ENCODE data around the gene ASIC4. TPM values are rescaled to one million over a fixed set of nuclear protein-coding genes. Genes with fewer than 3 reads are reported as not detected.

ASIC4 gene
- polyA plus RNA-seq, 2 of the 4 experiments (the other 2 are of a cell fraction): 0.04 TPM; not detected in 1

DNA sequence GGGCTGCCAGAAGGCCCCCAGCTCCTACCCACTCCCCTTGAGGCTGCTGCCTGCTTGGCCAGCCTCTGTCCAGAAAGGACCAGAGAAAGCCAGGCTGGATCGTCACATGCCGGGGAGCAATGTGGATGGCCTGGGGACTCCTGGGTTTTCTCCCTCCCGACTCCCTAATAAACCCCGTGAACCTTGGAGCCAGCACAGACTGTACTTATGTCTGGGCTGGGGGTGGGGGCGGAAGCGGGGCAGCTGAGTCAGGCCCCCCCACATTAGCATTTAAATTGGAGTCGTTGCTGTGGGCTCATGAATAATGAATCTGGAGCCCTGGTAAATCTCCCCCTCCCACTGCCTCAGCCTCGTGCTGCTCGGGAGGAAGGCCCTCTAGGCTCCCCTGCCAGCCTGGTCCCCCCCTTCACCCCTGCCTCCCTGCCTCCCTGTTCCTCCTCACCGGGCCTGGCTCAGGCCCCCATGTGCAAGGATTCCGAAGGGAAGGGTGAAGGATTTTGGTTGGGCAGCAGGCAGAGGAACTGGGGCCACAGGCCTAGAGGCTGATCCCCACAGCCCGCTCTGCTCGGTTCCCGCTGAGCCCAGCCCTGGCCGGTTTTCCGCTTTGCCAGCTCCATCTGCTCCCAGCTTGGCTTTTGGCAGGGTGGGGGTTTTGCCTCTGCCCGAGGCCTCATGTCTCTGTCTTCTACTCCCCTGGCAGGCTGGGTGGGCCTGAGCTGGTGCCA, 7.3 kb upstream of the ASIC4 start (continued):
- TF ChIP-seq, protein P1, sequence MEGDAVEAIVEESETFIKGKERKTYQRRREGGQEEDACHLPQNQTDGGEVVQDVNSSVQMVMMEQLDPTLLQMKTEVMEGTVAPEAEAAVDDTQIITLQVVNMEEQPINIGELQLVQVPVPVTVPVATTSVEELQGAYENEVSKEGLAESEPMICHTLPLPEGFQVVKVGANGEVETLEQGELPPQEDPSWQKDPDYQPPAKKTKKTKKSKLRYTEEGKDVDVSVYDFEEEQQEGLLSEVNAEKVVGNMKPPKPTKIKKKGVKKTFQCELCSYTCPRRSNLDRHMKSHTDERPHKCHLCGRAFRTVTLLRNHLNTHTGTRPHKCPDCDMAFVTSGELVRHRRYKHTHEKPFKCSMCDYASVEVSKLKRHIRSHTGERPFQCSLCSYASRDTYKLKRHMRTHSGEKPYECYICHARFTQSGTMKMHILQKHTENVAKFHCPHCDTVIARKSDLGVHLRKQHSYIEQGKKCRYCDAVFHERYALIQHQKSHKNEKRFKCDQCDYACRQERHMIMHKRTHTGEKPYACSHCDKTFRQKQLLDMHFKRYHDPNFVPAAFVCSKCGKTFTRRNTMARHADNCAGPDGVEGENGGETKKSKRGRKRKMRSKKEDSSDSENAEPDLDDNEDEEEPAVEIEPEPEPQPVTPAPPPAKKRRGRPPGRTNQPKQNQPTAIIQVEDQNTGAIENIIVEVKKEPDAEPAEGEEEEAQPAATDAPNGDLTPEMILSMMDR (IDR thresholded peaks at IDR 0.05): no peak
- TF ChIP-seq, protein P2, sequence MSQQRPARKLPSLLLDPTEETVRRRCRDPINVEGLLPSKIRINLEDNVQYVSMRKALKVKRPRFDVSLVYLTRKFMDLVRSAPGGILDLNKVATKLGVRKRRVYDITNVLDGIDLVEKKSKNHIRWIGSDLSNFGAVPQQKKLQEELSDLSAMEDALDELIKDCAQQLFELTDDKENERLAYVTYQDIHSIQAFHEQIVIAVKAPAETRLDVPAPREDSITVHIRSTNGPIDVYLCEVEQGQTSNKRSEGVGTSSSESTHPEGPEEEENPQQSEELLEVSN (IDR thresholded peaks at IDR 0.05; ENCODE audit: borderline replicate concordance, low read depth): no peak
- TF ChIP-seq NPAS2 (CRISPR knock-in tag; IDR thresholded peaks at IDR 0.05; ENCODE audit: borderline replicate concordance): no peak
- no peak for TF ChIP-seq MYC (IDR thresholded peaks at IDR 0.05; ENCODE audit: borderline replicate concordance, low read length)
- no peak for TF ChIP-seq CBX8 (IDR thresholded peaks at IDR 0.05)
- TF ChIP-seq HEYL (CRISPR knock-in tag; IDR thresholded peaks at IDR 0.05): no peak
- TF ChIP-seq TFCP2L1 (CRISPR knock-in tag; IDR thresholded peaks at IDR 0.05): no peak
- no peak for TF ChIP-seq HOXB5 (CRISPR knock-in tag; IDR thresholded peaks at IDR 0.05)

DNA sequence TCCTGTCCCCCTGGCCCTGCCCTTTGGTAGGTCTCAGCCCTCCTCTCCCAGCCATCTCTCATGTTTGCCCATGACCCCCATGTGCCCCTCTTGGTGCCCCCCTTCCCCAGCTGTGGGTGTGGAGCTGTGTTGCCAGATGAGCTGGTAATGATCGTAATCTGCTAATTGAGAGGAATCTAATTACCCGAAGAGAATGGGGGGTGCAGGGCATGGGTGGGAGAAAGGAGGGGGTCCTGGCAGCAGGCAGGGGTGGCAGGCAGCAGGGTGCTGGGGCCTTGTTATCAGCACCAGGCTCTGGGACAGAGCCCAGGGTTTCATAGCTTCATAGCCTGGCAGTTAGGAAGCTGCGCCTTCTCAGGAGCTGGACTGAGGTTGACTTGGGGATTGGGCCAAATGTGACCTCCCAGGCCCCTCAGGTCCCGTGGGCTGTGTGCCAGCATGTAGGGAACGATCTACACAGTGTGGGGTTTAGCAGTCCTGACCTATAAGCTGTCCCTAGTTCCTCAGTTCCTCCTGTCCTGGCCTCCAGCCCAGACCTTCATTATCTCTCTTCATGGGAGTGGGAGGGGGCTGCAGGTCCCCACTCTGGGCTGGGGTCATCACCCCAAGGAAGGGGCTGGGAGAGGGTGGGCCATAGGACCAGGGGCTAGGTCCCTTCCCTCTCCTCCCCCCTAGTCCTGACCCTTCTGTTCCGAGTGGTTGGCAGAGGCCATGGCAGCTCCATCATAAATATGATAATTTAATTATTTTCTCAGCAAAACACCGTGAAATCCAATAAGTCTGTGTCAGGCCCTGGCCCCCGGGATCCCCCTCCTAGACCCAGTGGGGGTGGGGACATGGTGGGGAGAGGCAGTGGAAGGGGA, 6.5 kb upstream of the ASIC4 start:
- no peak for TF ChIP-seq EP300 (IDR thresholded peaks at IDR 0.05)
- TF ChIP-seq, protein P3, sequence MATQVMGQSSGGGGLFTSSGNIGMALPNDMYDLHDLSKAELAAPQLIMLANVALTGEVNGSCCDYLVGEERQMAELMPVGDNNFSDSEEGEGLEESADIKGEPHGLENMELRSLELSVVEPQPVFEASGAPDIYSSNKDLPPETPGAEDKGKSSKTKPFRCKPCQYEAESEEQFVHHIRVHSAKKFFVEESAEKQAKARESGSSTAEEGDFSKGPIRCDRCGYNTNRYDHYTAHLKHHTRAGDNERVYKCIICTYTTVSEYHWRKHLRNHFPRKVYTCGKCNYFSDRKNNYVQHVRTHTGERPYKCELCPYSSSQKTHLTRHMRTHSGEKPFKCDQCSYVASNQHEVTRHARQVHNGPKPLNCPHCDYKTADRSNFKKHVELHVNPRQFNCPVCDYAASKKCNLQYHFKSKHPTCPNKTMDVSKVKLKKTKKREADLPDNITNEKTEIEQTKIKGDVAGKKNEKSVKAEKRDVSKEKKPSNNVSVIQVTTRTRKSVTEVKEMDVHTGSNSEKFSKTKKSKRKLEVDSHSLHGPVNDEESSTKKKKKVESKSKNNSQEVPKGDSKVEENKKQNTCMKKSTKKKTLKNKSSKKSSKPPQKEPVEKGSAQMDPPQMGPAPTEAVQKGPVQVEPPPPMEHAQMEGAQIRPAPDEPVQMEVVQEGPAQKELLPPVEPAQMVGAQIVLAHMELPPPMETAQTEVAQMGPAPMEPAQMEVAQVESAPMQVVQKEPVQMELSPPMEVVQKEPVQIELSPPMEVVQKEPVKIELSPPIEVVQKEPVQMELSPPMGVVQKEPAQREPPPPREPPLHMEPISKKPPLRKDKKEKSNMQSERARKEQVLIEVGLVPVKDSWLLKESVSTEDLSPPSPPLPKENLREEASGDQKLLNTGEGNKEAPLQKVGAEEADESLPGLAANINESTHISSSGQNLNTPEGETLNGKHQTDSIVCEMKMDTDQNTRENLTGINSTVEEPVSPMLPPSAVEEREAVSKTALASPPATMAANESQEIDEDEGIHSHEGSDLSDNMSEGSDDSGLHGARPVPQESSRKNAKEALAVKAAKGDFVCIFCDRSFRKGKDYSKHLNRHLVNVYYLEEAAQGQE (IDR thresholded peaks at IDR 0.05): peak; percentile 49; the same call in 1 of the 2 replicates
- POLR2A ChIA-PET: interaction anchor here (1.3 kb wide), 1 partner anchor 10 kb away, joined by 9 read pairs; the partner anchor contains the start of gene GMPPA
- ATAC-seq: no peak
- CTCF ChIA-PET: interaction anchor here (1.8 to 89.4 kb wide), 4 partner anchors 2 to 105 kb away, joined by 4 to 3291 read pairs (median 1652); partner anchors contain the start of genes ASIC4, CHPF, GMPPA and SPEG
- H3K27ac ChIP-seq: no peak overlapping the region
- FAIRE-seq: no peak
- H3K4me3 ChIP-seq: no peak overlapping the region
- no peaks in the 10 kb centered on the region for H3K9me3 ChIP-seq
- no peak for DNase-seq (ENCODE audit: low read depth in 1 of 2, low spot score in 1 of 2)
- WGBS (ENCODE audit: missing lambda C conversion rate): 48% methylated on average over 8 of the region's 8 CpGs
- no peak overlapping the region for H3K4me2 ChIP-seq
- H3K4me1 ChIP-seq: peaks cover 12% of the 10 kb centered on the region

DNA sequence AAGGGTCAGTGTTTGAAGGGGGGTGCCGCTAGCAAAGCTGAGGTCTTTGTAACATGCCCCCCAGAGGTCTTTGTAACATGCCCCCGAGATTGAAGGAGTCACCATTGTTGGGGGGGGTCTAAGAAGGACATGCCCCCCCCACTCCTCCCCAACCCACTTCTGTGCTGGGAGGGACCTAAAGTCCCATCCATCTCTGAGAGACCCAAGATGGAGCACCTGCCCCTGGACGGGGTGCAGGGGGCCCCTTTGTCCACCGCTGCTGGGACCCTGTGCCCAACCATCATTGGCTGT, 5.9 kb upstream of the ASIC4 start:
- TF ChIP-seq RNF2 (IDR thresholded peaks at IDR 0.05; ENCODE audit: borderline replicate concordance, low read depth): no peak
- TF ChIP-seq, protein P4, sequence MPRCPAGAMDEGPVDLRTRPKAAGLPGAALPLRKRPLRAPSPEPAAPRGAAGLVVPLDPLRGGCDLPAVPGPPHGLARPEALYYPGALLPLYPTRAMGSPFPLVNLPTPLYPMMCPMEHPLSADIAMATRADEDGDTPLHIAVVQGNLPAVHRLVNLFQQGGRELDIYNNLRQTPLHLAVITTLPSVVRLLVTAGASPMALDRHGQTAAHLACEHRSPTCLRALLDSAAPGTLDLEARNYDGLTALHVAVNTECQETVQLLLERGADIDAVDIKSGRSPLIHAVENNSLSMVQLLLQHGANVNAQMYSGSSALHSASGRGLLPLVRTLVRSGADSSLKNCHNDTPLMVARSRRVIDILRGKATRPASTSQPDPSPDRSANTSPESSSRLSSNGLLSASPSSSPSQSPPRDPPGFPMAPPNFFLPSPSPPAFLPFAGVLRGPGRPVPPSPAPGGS (IDR thresholded peaks at IDR 0.05): no peak
- TF ChIP-seq MYC (IDR thresholded peaks at IDR 0.05; ENCODE audit: borderline replicate concordance, low read length): no peak
- TF ChIP-seq KDM1A (IDR thresholded peaks at IDR 0.05; ENCODE audit: low read depth): no peak
- TF ChIP-seq NR3C1 (IDR thresholded peaks at IDR 0.05): no peak
- TF ChIP-seq SREBF2 (IDR thresholded peaks at IDR 0.05): no peak
- no peak for TF ChIP-seq ESRRA (IDR thresholded peaks at IDR 0.05; ENCODE audit: borderline replicate concordance, low read length)
- TF ChIP-seq RFX5 (IDR thresholded peaks at IDR 0.05): no peak
- FAIRE-seq (no peak), ATAC-seq (no peak), DNase-seq (ENCODE audit: low read depth in 1 of 2, low spot score in 1 of 2) (no peak)
- Histone ChIP-seq H3K4me2 (no peak overlapping the region), H3K9me3 (no peaks in the 10 kb centered on the region), H3K4me3 (no peak overlapping the region), H3K4me1 (peaks cover 12% of the 10 kb centered on the region), H3K27ac (no peak overlapping the region)
- CTCF ChIA-PET: interaction anchor here (2.7 to 89.4 kb wide), 3 partner anchors 2 to 106 kb away, joined by 14 to 3291 read pairs (median 3291); partner anchors contain the start of genes ASIC4, CHPF, GMPPA and SPEG
- WGBS (ENCODE audit: missing lambda C conversion rate): 79% methylated on average over 4 of the region's 4 CpGs
- POLR2A ChIA-PET: interaction anchor here (2.5 kb wide), 1 partner anchor 10 kb away, joined by 24 read pairs; the partner anchor contains the start of gene GMPPA
